ENCODE measurements around the gene GSTP1. TPM values are rescaled to one million over a fixed set of nuclear protein-coding genes. Genes with fewer than 3 reads are reported as not detected.
"Not testable (repeated sequence)": the region's sequence is repeated elsewhere in the genome, so short reads cannot be mapped to it uniquely, and the experiment has no call there.

Gene GSTP1
- total RNA-seq, 1 donor: 294 TPM

GRCh38 chr11:67613960-67614715 is 30.5 kb downstream of the GSTP1 start:
- peak overlapping the region; percentile 35 for H3K4me3 ChIP-seq (ENCODE audit: low read length)
- no peaks in the 10 kb centered on the region for H3K9me3 ChIP-seq (ENCODE audit: low read depth, low read length)
- H3K27me3 ChIP-seq (ENCODE audit: insufficient read depth, low read length): no peaks in the 10 kb centered on the region
- H3K4me1 ChIP-seq (ENCODE audit: insufficient read depth, low read length): peaks cover 39% of the 10 kb centered on the region

DNA sequence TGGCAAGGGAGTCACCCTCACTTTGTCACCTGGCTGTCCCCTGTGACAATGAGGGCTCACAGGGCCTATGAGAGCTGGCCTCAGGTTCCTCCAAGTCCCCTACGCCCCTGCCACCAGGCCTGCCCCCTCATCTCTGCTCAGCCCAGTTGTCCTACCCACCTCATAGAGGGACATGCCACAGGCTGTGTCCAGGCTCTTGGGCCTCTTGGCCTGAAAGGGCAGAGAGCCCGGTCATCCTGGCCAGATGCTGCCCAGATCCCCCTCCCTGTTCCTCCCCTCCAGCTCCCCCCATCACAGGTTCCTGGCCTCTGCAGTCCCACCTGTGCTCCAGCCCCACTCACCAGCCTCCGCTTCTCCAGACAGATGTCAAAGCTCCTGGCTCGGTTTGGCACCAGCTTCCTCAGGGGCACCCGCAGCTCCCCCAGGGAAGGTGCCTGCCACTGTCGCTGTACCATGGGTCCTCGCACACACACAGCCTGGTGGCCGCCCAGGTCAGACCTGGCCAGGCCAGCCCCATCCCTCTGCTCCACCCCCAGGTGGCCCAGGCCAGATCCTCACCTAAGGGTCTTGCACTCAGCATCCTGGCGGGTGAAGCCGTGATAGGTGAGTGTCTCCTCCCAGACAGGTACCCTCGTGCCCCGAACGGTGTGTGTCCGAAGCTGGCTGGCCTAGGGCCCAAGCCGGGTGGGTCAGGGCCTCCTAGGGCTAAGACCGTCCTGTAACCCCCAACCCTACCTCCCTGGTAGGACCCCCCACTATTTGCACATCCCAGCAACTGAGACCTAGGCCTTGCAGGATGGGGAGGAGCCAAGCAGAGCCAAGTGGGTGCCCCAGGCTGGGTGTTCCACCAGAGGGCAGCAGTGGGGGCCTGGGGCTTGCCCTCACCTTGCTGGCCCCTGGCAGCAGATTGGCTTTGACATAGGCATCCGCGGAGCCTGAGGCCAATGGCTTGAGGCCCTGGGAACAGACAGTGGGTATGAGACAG is 31.4 kb downstream of the GSTP1 start:
- peaks cover 39% of the 10 kb centered on the region for H3K4me1 ChIP-seq (ENCODE audit: insufficient read depth, low read length)
- no peaks in the 10 kb centered on the region for H3K9me3 ChIP-seq (ENCODE audit: low read depth, low read length)
- H3K27me3 ChIP-seq (ENCODE audit: insufficient read depth, low read length): no peaks in the 10 kb centered on the region
- no peak overlapping the region for H3K4me3 ChIP-seq (ENCODE audit: low read length)

DNA sequence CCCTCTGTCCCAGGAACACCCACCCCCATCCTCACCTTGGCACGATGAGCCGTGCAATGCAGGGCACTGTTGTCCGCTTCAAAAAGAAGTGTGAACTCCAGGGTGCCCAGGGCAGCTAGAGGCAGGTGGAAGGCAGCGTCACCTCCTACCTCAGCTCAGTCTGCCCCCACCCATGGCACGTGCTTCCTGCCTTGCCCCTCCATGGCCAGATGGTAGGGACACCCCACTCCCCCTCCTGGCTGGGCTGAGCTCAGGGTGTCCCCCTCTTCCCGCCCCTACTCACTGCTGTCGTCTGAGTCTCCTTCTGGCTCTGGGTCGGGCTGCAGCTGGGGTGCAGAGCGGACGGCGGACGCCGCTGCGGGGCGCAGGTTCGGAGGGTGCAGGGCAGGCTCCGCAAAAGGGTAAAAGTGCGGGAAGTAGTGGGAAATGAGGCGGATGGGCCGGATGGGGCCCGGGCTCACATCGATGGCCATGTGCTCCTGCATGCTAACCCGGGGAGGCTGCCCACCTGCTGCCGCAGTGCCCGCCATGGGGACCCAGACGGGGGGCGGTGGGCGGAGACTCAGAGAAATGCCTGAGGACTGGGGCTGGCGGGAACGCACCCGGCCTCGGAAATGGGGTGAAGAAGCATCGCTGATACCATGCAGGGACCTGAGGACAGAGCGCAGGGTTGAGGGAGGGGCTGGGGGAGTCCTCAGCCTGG is 32.3 kb downstream of the GSTP1 start:
- Histone ChIP-seq H3K9me3 (ENCODE audit: low read depth, low read length) (no peaks in the 10 kb centered on the region), H3K27me3 (ENCODE audit: insufficient read depth, low read length) (no peaks in the 10 kb centered on the region), H3K4me1 (ENCODE audit: insufficient read depth, low read length) (peaks cover 39% of the 10 kb centered on the region), H3K4me3 (ENCODE audit: low read length) (no peak overlapping the region)

DNA sequence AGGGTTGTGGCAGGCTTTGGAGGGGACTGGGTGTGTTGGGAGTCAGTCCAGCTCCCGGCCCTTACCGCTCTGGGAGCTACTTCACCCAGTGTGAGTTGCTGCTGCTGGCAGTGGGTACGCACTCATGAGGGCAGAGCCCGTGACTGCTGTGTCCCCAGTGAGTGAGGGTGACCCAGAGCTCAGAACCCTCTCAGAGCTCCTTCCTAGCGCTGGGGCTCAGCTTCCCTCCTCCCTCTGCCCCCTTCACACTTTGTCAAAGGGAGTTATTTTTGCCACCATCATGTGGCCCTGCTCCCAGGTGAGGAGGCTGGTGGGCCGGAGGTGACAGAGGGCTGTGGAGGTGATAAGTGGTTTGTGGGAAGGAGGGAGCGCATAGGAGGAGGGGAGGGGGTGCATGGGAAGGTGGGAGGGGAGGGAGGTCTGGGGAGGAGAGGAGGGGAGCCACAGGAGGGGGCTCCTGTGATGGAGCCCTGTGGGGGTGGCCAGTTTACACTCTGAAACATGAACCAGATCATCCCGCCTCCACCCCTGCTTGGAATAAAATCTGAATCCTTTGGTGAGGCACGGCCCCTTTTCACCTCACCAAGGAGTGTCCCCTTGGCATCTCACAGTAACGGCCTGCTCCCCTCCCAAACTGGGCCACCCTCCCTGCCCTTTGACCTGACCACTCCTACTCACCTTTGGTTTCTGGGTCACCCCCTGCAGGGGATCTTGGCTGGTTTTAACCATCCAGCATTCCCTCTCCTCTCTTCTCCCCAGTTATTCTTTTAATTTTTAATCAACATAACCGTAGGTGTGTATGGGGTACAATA is 33.0 kb downstream of the GSTP1 start:
- no peak overlapping the region for H3K4me3 ChIP-seq (ENCODE audit: low read length)
- peaks cover 39% of the 10 kb centered on the region for H3K4me1 ChIP-seq (ENCODE audit: insufficient read depth, low read length)
- no peaks in the 10 kb centered on the region for H3K27me3 ChIP-seq (ENCODE audit: insufficient read depth, low read length)
- no peaks in the 10 kb centered on the region for H3K9me3 ChIP-seq (ENCODE audit: low read depth, low read length)

DNA sequence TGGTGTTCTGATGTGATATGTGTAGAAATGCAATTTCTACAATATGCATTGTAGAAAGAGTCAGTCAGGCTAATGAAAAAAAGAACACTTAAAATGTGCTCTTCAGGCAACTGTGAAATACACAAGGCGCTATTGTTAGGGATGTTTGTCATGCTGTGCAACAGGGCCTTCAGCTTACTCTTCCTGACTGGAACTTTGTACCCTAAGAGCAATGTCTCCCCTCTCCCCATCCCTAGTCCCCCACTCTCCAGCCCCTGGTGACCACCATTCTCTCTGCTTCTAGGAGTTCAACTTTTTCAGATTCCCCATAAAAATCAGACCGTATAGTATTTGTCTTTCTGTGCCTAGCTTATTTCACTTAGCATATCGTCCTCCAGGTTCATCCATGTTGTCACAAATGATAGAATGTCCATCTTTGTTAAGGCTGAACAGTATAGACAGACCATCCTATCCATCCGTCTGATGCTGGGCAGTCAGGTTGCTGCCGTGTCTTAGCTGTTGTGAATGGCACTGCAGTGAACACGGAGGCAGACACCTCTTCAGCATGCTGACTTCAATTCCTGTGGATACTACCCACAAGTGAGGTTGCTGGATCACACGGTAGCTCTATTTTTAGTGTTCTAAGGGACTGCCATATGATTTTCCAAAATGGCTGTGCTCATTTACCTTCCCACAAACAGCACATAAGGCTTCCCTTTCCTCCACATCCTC is 33.8 kb downstream of the GSTP1 start:
- no peaks in the 10 kb centered on the region for H3K27me3 ChIP-seq (ENCODE audit: insufficient read depth, low read length)
- H3K4me1 ChIP-seq (ENCODE audit: insufficient read depth, low read length): peaks cover 39% of the 10 kb centered on the region
- H3K9me3 ChIP-seq (ENCODE audit: low read depth, low read length): no peaks in the 10 kb centered on the region
- no peak overlapping the region for H3K4me3 ChIP-seq (ENCODE audit: low read length)

- not testable (repeated sequence) for H3K4me3 ChIP-seq (ENCODE audit: low read length); H3K27me3 ChIP-seq (ENCODE audit: insufficient read depth, low read length); H3K9me3 ChIP-seq (ENCODE audit: low read depth, low read length)
- peaks cover 24% of the 10 kb centered on the region for H3K4me1 ChIP-seq (ENCODE audit: insufficient read depth, low read length)
Observed at GRCh38 chr11:67618901-67619659, 35.5 kb downstream of the GSTP1 start.

DNA sequence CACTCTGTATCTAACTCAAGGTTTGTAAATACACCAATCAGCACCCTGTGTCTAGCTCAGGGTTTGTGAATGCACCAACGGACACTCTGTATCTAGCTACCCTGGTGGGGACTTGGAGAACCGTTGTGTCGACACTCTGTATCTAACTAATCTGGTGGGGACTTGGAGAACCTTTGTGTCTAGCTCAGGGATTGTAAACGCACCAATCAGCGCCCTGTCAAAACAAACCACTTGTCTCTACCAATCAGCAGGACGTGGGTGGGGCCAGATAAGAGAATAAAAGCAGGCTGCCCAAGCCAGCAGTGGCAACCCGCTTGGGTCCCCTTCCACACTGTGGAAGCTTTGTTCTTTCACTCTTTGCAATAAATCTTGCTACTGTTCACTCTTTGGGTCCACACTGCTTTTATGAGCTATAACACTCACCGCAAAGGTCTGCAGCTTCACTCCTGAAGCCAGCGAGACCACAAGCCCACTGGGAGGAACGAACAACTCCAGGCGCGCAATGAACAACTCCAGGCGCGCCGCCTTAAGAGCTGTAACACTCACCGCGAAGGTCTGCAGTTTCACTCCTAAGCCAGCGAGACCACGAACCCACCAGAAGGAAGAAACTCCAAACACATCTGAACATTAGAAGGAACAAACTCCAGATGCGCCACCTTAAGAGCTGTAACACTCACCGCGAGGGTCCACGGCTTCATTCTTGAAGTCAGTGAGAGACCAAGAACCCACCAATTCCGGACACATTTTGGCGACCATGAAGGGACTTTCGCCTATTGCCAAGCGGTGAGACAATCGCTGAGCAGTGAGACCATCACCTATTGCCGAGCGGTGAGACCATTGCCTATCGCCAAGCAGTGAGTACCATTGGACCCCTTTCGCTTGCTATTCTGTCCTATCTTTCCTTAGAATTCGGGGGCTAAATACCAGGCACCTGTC is 36.3 kb downstream of the GSTP1 start:
- peaks cover 15% of the 10 kb centered on the region for H3K4me1 ChIP-seq (ENCODE audit: insufficient read depth, low read length)
- not testable (repeated sequence) for H3K27me3 ChIP-seq (ENCODE audit: insufficient read depth, low read length); H3K4me3 ChIP-seq (ENCODE audit: low read length); H3K9me3 ChIP-seq (ENCODE audit: low read depth, low read length)

DNA sequence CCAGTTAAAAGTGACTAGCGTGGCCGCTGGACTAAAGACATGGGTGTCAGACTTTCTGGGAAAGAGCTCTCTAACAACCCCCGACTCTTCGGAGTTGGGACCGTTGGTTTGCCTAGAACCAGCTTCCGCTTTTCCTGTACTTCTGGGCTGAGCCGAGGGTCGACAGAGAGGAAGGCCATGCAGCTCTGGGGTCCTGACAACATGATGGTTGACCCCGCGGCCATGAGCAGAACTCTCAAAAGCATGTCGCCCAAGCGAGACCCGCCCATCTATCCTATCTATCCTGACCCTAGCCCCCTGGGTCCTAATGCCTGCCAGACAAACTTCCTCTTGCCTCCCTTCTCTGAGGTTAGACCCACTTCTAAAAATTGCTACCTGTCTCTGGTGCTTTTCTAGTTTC is 37.0 kb downstream of the GSTP1 start:
- not testable (repeated sequence) for H3K4me1 ChIP-seq (ENCODE audit: insufficient read depth, low read length); H3K27me3 ChIP-seq (ENCODE audit: insufficient read depth, low read length); H3K9me3 ChIP-seq (ENCODE audit: low read depth, low read length); H3K4me3 ChIP-seq (ENCODE audit: low read length)

- not testable (repeated sequence) for H3K4me3 ChIP-seq (ENCODE audit: low read length); H3K4me1 ChIP-seq (ENCODE audit: insufficient read depth, low read length); H3K27me3 ChIP-seq (ENCODE audit: insufficient read depth, low read length); H3K9me3 ChIP-seq (ENCODE audit: low read depth, low read length)
Observed at GRCh38 chr11:67621928-67622327, 38.3 kb downstream of the GSTP1 start.

- H3K4me1 ChIP-seq (ENCODE audit: insufficient read depth, low read length); H3K4me3 ChIP-seq (ENCODE audit: low read length); H3K9me3 ChIP-seq (ENCODE audit: low read depth, low read length); H3K27me3 ChIP-seq (ENCODE audit: insufficient read depth, low read length): not testable (repeated sequence)
Observed at GRCh38 chr11:67622905-67623304, 39.3 kb downstream of the GSTP1 start.

- not testable (repeated sequence) for H3K4me1 ChIP-seq (ENCODE audit: insufficient read depth, low read length); H3K9me3 ChIP-seq (ENCODE audit: low read depth, low read length); H3K4me3 ChIP-seq (ENCODE audit: low read length); H3K27me3 ChIP-seq (ENCODE audit: insufficient read depth, low read length)
Observed at GRCh38 chr11:67623795-67624194, 40.2 kb downstream of the GSTP1 start.

GRCh38 chr11:67626131-67626833 is 42.7 kb downstream of the GSTP1 start:
- not testable (repeated sequence) for H3K27me3 ChIP-seq (ENCODE audit: insufficient read depth, low read length); H3K9me3 ChIP-seq (ENCODE audit: low read depth, low read length); H3K4me3 ChIP-seq (ENCODE audit: low read length)
- H3K4me1 ChIP-seq (ENCODE audit: insufficient read depth, low read length): peaks cover 19% of the 10 kb centered on the region

Data from mononuclear cell (primary cell).